ENCODE measurements around the gene ZCCHC7.

GRCh38 chr9:37178742-37179141, 58.4 kb downstream of the ZCCHC7 start:
- TF ChIP-seq EZH2 (IDR thresholded peaks at IDR 0.05; ENCODE audit: borderline replicate concordance, low read depth, low read length, severe bottlenecking) (no peak), CTCF (IDR thresholded peaks at IDR 0.05; ENCODE audit: borderline replicate concordance, extremely low read depth, low read length, poor library complexity, severe bottlenecking) (no peak)

Measured in DND-41 (cell line).